C4-2B (cell line): ENCODE data around the gene DES.

Source experiments
- CTCF ChIP-seq: fragments of 450-650 bp; conservative IDR thresholded peaks from 2 replicates; pipeline ENCODE4 v1.5.1; 2017; ENCODE audit warnings: mild to moderate bottlenecking
- ZFX ChIP-seq: fragments of 450-650 bp; IDR thresholded peaks from 2 replicates; pipeline ENCODE4 v1.6.1; 2017

- TF ChIP-seq CTCF (no peak), ZFX (no peak)
Observed at GRCh38 chr2:219453671-219454590, 35.8 kb downstream of the DES start.
